ENCODE measurements around the gene LGALS8.

- TF ChIP-seq CREB1 (IDR thresholded peaks at IDR 0.05; ENCODE audit: low read depth) (no peak), MAX (IDR thresholded peaks at IDR 0.05) (no peak), TEAD4 (IDR thresholded peaks at IDR 0.05) (peak; percentile 37), FOXM1 (IDR thresholded peaks at IDR 0.05; ENCODE audit: borderline replicate concordance, low read depth) (no peak)
These were observed 29.0 kb upstream of the LGALS8 start for GRCh38 chr1:236494586-236495466.

Measured in Ishikawa (cell line).